HuH-7 (cell line): ENCODE results near the gene MMAA.
"Not testable (repeated sequence)": the region's sequence is repeated elsewhere in the genome, so short reads cannot be mapped to it uniquely, and the experiment has no call there.

ENCODE experiments used
- DNase-seq: peaks from one replicate; pipeline ENCODE4 v3.0.0; 2011; ENCODE audit warnings: low spot score

MMAA gene

GRCh38 chr4:145635117-145635516, 15.9 kb downstream of the MMAA start:
- DNase-seq, result no peak

GRCh38 chr4:145635630-145636029, 16.4 kb downstream of the MMAA start:
- no peak for DNase-seq

- DNase-seq, result no peak
These were observed 20.1 kb downstream of the MMAA start for GRCh38 chr4:145639186-145639698.

DNA sequence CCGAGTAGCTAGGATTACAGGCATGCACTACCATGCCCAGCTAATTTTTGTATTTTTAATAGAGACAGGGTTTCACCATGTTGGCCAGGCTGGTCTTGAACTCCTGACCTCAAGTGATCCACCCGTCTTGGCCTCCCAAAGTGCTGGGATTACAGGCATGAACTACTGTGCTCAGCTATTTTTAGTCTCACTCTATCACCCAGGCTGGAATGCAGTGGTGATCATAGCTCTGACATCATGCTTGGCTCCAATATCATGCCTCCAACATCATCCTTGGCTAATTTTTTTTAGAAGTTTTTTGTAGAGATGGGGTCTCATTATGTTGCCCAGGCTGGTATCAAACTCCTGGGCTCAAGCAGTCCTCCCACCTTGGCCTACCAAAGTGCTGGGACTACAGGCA, 21.1 kb downstream of the MMAA start:
- DNase-seq, result not testable (repeated sequence)

GRCh38 chr4:145643295-145643694, 24.1 kb downstream of the MMAA start:
- DNase-seq, result no peak

DNA sequence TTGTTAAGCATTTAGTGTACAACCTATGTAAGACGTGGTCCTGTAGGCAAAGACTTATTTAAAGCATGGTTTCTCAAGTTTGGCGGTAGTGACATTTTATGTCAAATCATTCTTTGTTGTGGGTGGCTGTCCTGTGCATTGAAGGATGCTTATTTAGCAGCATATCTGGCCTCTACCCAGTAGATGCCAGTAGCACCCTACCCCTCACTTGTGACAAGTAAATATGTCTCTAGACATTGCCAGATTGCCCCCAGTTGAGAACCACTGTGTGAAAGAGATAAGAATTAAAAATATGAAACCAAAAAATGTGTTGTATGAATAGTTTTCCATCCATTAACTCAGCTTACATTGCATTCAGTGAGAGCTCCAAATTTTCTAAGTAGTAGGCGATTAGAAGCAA, 25.5 kb downstream of the MMAA start:
- no peak for DNase-seq

DNA sequence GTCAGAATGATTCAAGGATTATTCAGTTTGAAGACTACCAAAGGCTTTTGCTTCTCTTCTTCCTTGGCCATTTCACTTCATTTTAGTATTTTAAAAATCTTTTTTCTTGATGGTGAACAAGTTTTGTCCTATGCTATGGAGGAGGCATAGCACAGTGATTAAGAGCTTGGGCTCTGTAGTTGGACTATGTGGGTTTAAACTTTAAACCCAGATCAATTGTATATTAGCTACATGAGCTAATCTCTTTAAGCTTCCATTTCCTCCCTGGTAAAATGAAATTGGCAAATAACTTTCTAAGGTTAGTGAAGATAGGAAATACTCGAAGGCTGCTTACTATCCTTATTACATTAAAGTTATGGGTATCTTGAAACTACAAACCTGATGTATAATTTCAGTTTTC, 37.0 kb downstream of the MMAA start:
- no peak for DNase-seq

DNA sequence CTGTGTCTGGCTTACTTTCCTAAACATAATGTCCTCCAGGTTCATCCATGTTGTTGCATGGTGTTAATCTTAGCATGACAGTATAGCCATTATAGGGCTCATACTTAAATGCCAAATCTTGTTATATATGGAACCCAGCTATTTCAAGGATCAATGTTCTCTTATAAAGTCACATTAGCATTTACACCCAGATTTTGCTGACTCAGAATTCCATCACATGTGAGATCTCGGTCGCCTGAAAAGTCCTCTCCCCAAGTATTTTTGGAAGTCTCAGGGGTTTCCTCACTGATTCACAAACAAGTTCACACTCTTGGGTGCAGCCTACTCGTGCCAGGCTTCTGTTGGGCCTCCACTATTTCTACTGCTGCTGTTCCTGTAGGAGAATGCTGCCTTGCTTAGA, 40.9 kb downstream of the MMAA start:
- no peak for DNase-seq

DNA sequence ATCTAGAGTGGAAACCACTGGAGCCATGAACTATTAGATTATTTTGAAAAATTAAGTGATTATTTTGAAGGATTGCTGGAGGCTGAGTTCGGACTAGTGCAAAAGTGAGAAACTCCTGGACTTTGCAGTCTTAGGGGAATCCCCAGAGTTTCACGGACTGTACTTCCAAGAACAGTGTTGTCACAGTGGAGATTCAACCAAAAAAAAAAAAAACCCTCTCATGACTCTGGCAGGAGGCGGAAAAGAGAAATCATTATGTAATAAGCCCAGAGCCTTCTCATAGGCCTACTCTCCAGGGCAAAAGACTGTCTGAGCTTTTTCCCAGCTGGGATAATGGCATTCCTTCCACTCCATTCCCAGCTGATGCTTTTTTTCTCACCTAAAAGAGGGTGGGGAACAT, 44.0 kb downstream of the MMAA start:
- DNase-seq, result no peak

DNA sequence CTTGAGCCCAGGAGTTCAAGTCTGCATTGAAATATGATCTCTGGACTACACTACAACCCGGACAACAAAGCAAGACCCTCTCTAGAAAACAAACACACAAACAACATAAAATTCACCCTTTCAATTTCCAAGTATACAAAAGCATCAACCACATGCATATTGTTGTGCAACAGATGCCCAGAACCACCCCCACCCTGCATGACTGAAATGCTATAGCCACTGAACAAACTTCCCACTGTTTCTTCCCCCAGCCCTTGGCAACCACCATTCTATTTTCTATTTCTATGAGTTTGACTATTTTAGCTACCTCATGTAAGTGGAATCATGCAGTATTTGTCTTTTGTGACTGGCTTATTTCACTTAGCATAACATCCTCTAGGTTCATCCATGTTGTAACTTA, 46.6 kb downstream of the MMAA start:
- DNase-seq, result no peak

DNA sequence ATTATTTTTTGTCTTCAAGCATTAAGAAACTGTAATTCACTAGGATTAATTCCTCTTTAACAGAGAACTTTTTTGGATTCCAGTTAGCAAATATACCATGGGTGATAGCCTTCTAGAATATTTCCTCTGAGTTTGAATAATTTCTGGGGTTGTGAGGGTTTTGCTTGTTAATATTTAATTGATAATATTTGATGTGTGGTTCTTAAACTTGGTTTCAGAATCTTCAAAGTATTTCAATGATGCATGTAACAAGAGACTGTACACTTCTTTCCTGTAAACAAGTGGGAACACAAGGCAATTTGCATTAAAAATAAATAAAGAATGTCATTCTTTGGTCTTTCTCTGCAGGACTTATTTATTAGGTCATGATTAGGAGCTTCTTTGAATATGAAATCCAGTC, 51.2 kb downstream of the MMAA start:
- DNase-seq, result no peak

DNA sequence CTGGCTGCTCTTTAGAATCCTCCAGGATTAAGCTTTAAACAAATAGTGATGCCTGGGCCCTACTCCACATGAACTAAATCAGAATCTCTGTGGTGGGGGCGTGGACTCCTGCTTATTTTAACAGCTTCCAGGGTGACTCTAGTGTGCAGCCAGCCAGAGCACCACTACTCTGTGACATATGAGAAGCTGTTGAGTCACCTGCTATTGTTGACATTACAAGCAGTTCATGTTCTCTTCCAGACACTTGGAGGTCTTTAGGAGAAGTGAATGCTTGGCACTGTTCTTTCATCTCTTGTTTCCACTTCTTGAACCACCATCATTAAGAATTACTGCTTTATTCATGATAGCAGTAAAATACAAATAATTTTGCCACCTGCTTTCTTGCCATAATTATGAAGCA, 60.3 kb downstream of the MMAA start:
- DNase-seq, result no peak

DNA sequence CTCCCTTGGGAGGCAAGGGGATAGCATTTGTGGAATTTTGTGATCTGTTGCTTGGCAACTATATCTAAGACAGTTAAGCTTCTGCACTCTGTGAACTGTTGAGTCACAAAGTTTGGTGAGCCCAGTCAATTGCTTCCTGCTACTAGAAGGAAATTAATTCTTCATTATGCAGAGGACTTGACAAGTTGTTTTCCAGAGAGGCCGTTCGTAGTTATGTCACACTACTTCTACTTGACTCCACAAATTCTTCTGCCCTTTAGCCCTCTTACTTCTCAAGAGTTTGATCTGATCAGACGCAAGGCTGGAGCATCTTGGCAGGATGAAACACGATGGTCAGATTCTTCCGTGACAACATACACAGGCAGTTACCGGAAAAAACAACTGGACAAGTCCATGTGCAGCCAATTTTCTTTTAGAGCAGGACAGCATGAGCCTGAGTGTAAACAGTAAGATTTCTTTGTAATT, 60.8 kb downstream of the MMAA start, which contains the start of gene C4orf51:
Gene C4orf51, plus strand, starts transcription at position 156 of the 465 bp plus-strand sequence. Its CDS starts 58 bp downstream, at position 214.
- no peak for DNase-seq

DNA sequence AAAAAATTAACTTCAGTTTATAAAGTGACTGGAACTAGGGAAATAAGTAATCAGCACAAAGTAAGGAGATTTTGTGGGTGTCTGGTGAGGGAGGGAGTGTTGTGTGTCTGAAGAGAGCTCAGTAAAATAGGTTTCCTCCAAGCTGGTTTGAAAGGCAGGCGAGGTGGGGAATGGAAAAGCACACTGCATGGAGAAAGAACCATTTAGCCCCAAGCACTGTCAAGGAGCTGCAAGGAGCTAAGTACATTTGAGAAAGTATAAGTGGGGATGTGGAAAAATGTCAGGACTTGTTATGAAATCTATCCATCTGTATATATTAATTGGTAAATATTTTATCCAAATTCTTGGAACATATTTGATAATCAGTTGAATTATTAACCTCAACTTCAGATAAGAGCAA, 61.7 kb downstream of the MMAA start:
- no peak for DNase-seq

DNA sequence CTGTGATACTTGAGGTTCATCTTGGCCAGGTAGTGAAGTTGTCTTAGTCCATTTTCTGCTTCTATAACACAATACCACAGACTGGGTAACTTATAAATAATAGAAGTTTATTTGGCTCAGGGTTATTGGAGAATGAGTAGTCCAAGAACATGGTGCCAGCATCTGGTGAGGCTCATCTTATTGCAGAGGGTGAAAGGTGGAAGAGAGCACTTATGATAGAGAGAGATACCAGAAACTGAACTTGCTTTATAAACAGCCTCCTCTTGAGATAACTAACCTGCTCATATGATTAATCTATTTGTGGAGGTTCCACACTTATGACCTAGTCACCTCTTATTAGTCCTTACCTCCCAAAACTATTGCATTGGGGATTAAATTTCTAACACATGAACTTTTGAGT, 62.3 kb downstream of the MMAA start:
- no peak for DNase-seq

- no peak for DNase-seq
These were observed 62.8 kb downstream of the MMAA start for GRCh38 chr4:145681956-145682355.

- DNase-seq, result no peak
These were observed 67.8 kb downstream of the MMAA start for GRCh38 chr4:145686991-145687390.

DNA sequence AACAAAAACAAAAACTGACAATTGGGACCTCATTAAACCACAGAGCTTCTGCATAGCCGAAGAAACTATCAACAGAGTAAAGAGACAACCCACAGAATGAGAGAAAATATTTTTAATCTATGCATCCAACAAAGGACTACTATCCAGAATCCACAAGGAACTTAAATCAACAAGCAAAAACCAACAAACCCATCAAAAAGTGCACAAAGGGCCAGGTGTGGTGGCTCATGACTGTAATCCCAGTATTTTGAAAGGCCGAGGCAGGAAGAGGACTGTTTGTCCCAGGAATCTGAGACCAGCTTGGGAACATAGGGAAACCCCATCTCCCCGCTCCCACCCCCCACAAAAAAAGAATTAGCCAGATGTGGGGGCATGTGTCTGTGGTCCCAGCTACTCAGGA, 71.4 kb downstream of the MMAA start:
- no peak for DNase-seq

GRCh38 chr4:145691416-145691815, 72.2 kb downstream of the MMAA start:
- not testable (repeated sequence) for DNase-seq

- no peak for DNase-seq
These were observed 75.7 kb downstream of the MMAA start for GRCh38 chr4:145694929-145695328.

- no peak for DNase-seq
These were observed 78.1 kb downstream of the MMAA start for GRCh38 chr4:145697332-145697731.

DNA sequence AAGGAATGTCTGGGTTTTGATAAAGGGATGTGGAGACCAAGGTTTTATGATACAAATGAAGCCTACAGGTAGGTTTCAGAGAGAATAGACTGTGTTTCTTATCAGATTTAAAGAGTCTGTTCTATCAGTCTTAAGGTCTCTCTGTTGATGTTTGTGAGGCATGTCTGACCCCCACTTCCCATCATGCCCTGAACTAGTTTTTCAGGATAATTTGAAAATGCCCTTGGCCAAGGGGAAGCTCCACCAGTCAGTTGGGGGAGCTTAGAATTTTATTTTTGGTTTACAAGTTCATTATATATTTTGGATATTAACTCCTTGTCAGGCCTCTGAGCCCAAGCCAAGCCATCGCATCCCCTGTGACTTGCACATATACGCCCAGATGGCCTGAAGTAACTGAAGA, 79.3 kb downstream of the MMAA start:
- no peak for DNase-seq

- no peak for DNase-seq
These were observed 84.8 kb downstream of the MMAA start for GRCh38 chr4:145703850-145704497.

- DNase-seq, result no peak
These were observed 90.2 kb downstream of the MMAA start for GRCh38 chr4:145709336-145709735.
